ENCODE results near the gene REP15.

The REP15 gene

DNA sequence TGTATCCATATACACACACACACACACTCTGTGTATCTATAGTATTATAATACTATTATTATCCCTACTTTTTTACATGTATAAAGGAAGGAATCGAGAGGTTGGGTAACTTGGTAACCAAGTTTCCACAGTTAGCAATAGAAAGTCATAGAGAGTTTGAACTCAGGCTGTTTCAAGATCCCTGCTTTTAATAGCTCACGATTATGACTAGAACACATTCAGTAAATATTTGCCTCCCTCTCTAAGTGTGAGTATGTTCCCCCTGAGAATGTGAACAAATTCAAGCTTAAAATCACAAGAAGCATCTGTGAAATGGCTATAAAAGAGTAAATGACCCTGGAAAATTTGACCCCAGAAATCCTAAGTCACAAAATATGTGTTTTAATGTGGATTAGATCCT, 11.0 kb upstream of the REP15 start:
- H3K4me1 ChIP-seq (ENCODE audit: insufficient read depth, low read length, severe bottlenecking), result no peaks in the 10 kb centered on the region
- no peaks in the 10 kb centered on the region for H3K9me3 ChIP-seq (ENCODE audit: low read length)
- H4K20me1 ChIP-seq (ENCODE audit: insufficient read depth, low read length), result no peaks in the 10 kb centered on the region
- no peak overlapping the region for H3K4me2 ChIP-seq (ENCODE audit: low read length)
- H3K36me3 ChIP-seq (ENCODE audit: insufficient read depth, low read length), result no peaks in the 10 kb centered on the region
- H3K4me3 ChIP-seq (ENCODE audit: low read depth, low read length, poor library complexity, severe bottlenecking), result no peak overlapping the region
- no peak overlapping the region for H2AFZ ChIP-seq (ENCODE audit: low read length)
- TF ChIP-seq CTCF (IDR thresholded peaks at IDR 0.05; ENCODE audit: low read length) (no peak), EZH2 (IDR thresholded peaks at IDR 0.05; ENCODE audit: borderline replicate concordance, low read length) (no peak)
- no peak overlapping the region for H3K9ac ChIP-seq (ENCODE audit: low read length)
- H3F3A ChIP-seq (ENCODE audit: insufficient read depth, low read length), result no peaks in the 10 kb centered on the region
- H3K27ac ChIP-seq (ENCODE audit: low read depth, low read length, poor library complexity, severe bottlenecking), result no peak overlapping the region
- no peaks in the 10 kb centered on the region for H3K79me2 ChIP-seq (ENCODE audit: insufficient read depth, low read length)
- no peaks in the 10 kb centered on the region for H3K9me2 ChIP-seq (ENCODE audit: low read depth, low read length)
- H3K27me3 ChIP-seq (ENCODE audit: insufficient read depth, low read length), result peaks cover 3% of the 10 kb centered on the region; the same call in 1 of the 2 replicates

DNA sequence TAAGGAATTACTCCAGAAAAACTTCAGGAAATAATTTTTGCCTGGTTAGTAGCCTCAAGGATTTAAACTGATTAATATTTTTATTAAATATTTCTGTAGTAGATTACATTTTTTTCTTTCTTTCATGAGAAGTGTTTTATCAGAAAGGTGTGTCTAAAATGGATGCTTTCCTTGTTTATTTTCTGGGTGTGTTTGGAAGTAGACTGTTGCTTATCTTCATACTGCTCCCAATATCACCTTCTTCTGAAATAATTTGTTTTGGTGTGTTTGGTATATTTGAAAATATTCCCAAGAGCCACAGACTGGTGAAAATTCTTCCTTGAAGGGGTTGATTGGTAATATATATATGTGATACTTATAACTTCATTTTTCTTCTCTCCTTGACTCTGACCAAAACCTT, 10.1 kb upstream of the REP15 start:
- Histone ChIP-seq H3K4me1 (ENCODE audit: insufficient read depth, low read length, severe bottlenecking) (no peaks in the 10 kb centered on the region), H3F3A (ENCODE audit: insufficient read depth, low read length) (no peaks in the 10 kb centered on the region), H3K9ac (ENCODE audit: low read length) (no peak overlapping the region), H4K20me1 (ENCODE audit: insufficient read depth, low read length) (no peaks in the 10 kb centered on the region), H3K27ac (ENCODE audit: low read depth, low read length, poor library complexity, severe bottlenecking) (no peak overlapping the region), H3K27me3 (ENCODE audit: insufficient read depth, low read length) (peaks cover 3% of the 10 kb centered on the region; the same call in 1 of the 2 replicates), H2AFZ (ENCODE audit: low read length) (no peak overlapping the region), H3K9me3 (ENCODE audit: low read length) (no peaks in the 10 kb centered on the region), H3K4me2 (ENCODE audit: low read length) (no peak overlapping the region), H3K9me2 (ENCODE audit: low read depth, low read length) (no peaks in the 10 kb centered on the region), H3K36me3 (ENCODE audit: insufficient read depth, low read length) (no peaks in the 10 kb centered on the region), H3K4me3 (ENCODE audit: low read depth, low read length, poor library complexity, severe bottlenecking) (no peak overlapping the region), H3K79me2 (ENCODE audit: insufficient read depth, low read length) (no peaks in the 10 kb centered on the region)
- TF ChIP-seq CTCF (IDR thresholded peaks at IDR 0.05; ENCODE audit: low read length) (no peak), EZH2 (IDR thresholded peaks at IDR 0.05; ENCODE audit: borderline replicate concordance, low read length) (no peak)

DNA sequence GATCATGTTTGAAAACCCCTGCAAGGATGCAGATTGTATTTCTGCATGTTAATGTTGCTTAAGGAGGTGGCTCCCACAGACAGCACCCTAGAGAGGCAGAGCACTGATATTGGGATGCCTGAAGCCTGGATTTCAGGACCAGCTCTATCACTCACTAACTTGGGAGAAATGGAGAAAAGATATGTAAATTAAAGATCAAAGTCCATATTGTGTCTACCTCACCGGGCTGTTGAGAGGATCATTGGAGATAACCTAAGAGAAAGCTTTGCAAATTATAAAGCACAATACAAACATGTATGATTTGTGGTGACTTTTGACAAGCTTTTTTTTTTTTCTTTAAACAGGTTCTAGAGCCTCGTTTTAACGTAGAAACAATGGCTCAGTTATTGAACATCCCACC, 7.6 kb upstream of the REP15 start:
- Histone ChIP-seq H3K9me3 (ENCODE audit: low read length) (no peaks in the 10 kb centered on the region), H3K4me3 (ENCODE audit: low read depth, low read length, poor library complexity, severe bottlenecking) (no peak overlapping the region), H4K20me1 (ENCODE audit: insufficient read depth, low read length) (no peaks in the 10 kb centered on the region), H3K4me2 (ENCODE audit: low read length) (no peak overlapping the region), H3K27ac (ENCODE audit: low read depth, low read length, poor library complexity, severe bottlenecking) (no peak overlapping the region), H3F3A (ENCODE audit: insufficient read depth, low read length) (no peaks in the 10 kb centered on the region), H2AFZ (ENCODE audit: low read length) (no peak overlapping the region), H3K4me1 (ENCODE audit: insufficient read depth, low read length, severe bottlenecking) (no peaks in the 10 kb centered on the region), H3K79me2 (ENCODE audit: insufficient read depth, low read length) (no peaks in the 10 kb centered on the region), H3K27me3 (ENCODE audit: insufficient read depth, low read length) (peaks cover 3% of the 10 kb centered on the region), H3K9me2 (ENCODE audit: low read depth, low read length) (no peaks in the 10 kb centered on the region), H3K36me3 (ENCODE audit: insufficient read depth, low read length) (no peaks in the 10 kb centered on the region), H3K9ac (ENCODE audit: low read length) (no peak overlapping the region)
- TF ChIP-seq EZH2 (IDR thresholded peaks at IDR 0.05; ENCODE audit: borderline replicate concordance, low read length), result no peak

DNA sequence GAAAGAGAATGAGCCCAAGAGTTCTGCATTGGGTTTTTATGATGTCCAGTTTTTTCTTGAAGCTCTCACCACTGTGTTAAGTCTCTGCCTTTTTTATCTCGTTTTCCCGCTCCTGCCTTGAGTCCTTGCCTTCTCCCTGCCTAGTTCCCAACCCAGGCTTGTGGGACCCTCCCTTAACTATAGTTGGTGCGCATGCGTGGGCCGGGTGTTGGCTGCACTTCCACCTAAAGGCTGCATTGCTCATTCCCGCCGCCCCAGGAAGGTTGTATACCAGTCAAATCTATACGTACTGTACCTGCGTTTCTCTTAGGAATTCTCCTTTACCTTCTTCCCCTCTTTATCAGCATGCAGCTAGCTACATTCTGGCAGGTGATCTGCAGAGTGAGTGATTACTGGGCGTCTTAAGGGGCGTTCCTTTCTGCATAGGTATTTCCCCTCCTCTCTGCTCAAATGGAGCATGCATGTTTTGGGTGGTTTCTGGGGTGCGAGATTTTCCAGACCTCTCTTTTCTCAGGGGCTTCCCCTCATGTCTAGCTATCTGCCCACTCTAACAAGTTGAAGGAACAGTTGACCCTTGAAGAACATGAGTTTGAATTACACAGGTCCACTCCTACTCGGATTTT, 6.6 kb upstream of the REP15 start:
- no peak overlapping the region for H2AFZ ChIP-seq (ENCODE audit: low read length)
- no peak overlapping the region for H3K27ac ChIP-seq (ENCODE audit: low read depth, low read length, poor library complexity, severe bottlenecking)
- TF ChIP-seq EZH2 (IDR thresholded peaks at IDR 0.05; ENCODE audit: borderline replicate concordance, low read length), result no peak
- no peak for TF ChIP-seq CTCF (IDR thresholded peaks at IDR 0.05; ENCODE audit: low read length)
- no peaks in the 10 kb centered on the region for H3K9me3 ChIP-seq (ENCODE audit: low read length)
- H3K27me3 ChIP-seq (ENCODE audit: insufficient read depth, low read length), result peaks cover 3% of the 10 kb centered on the region
- H3K4me3 ChIP-seq (ENCODE audit: low read depth, low read length, poor library complexity, severe bottlenecking), result no peak overlapping the region
- H3K4me1 ChIP-seq (ENCODE audit: insufficient read depth, low read length, severe bottlenecking), result no peaks in the 10 kb centered on the region
- no peaks in the 10 kb centered on the region for H3F3A ChIP-seq (ENCODE audit: insufficient read depth, low read length)
- H3K4me2 ChIP-seq (ENCODE audit: low read length), result no peak overlapping the region
- no peaks in the 10 kb centered on the region for H4K20me1 ChIP-seq (ENCODE audit: insufficient read depth, low read length)
- H3K9me2 ChIP-seq (ENCODE audit: low read depth, low read length), result no peaks in the 10 kb centered on the region
- H3K79me2 ChIP-seq (ENCODE audit: insufficient read depth, low read length), result no peaks in the 10 kb centered on the region
- H3K9ac ChIP-seq (ENCODE audit: low read length), result no peak overlapping the region
- H3K36me3 ChIP-seq (ENCODE audit: insufficient read depth, low read length), result no peaks in the 10 kb centered on the region
